Measurements from ENCODE around the gene OPRM1. TPM values are rescaled to one million over a fixed set of nuclear protein-coding genes. Genes with fewer than 3 reads are reported as not detected.

Gene OPRM1
- total and polyA plus RNA-seq, 2 of the 8 experiments (the other 6 are each of a cell fraction or from before 2014, with no cell fraction given) = not detected

GRCh38 chr6:153994811-153995210, 44.2 kb upstream of the OPRM1 start:
- no peak overlapping the region for H3K14ac ChIP-seq (ENCODE audit: insufficient read length)
- H3K36me3 ChIP-seq (ENCODE audit: control insufficient read depth in 2 of 4, insufficient read depth in 4 of 4, low read length in 3 of 4) = no peaks in the 10 kb centered on the region
- FAIRE-seq = no peak
- H4K20me1 ChIP-seq (replicated peaks in 1 of 2; ENCODE audit: control insufficient read depth in 1 of 2, insufficient read depth in 2 of 2, low read length in 2 of 2) = no peaks in the 10 kb centered on the region
- H2BK120ac ChIP-seq (replicated peaks; ENCODE audit: low read depth, low read length) = no peak overlapping the region
- no peak overlapping the region for H3K9ac ChIP-seq (replicated peaks in 1 of 4; ENCODE audit: extremely low read depth in 1 of 4, low read depth in 3 of 4, low read length in 3 of 4)
- H2BK12ac ChIP-seq (ENCODE audit: low read depth, low read length) = no peak overlapping the region; the same call in 1 of the 2 replicates
- ChIA-PET POLR2A (ENCODE audit: partially characterized antibody) (no interaction called here), CTCF (ENCODE audit: partially characterized antibody) (no interaction called here)
- no peak overlapping the region for H3K23ac ChIP-seq (ENCODE audit: insufficient read length)
- no peak overlapping the region for H4K5ac ChIP-seq (ENCODE audit: insufficient read length, low read depth, low read length)
- H3K23me2 ChIP-seq (ENCODE audit: low read depth, low read length) = no peaks in the 10 kb centered on the region; the same call in 1 of the 2 replicates
- H4K91ac ChIP-seq (replicated peaks; ENCODE audit: insufficient read length, low read length) = no peak overlapping the region
- 83% methylated on average over 2 of the region's 2 CpGs; no CpG with 5 or more reads in 1 of the 2 experiments for WGBS, 2 experiments (ENCODE audit: extremely low coverage in 1 of 2, insufficient coverage in 1 of 2, insufficient read length in 1 of 2, insufficient replicate concordance in 2 of 2, low coverage in 1 of 2, low lambda C conversion rate in 2 of 2, missing lambda C conversion rate in 1 of 2)
- no peaks in the 10 kb centered on the region for H3K79me2 ChIP-seq (ENCODE audit: control insufficient read depth in 1 of 2, insufficient read depth in 2 of 2, low read length in 2 of 2)
- H2AK5ac ChIP-seq (ENCODE audit: low read depth, low read length) = no peak overlapping the region
- no peak overlapping the region for H3K27ac ChIP-seq (ENCODE audit: low read depth, low read length)
- no peak overlapping the region for H3K4ac ChIP-seq (replicated peaks; ENCODE audit: insufficient read length, low read depth, low read length)
- no peak overlapping the region for H2BK5ac ChIP-seq (ENCODE audit: low read depth, low read length)
- no peaks in the 10 kb centered on the region for H3K79me1 ChIP-seq (ENCODE audit: low read depth, low read length)
- no peak overlapping the region for H4K8ac ChIP-seq (ENCODE audit: extremely low read depth, insufficient read depth, low read length)
- H3K56ac ChIP-seq (replicated peaks; ENCODE audit: insufficient read length, low read depth, low read length) = no peak overlapping the region
- H3K4me1 ChIP-seq (replicated peaks in 1 of 4; ENCODE audit: control insufficient read depth in 3 of 4, insufficient read depth in 4 of 4, low read length in 3 of 4) = peaks cover 0 to 3% (median 1%) of the 10 kb centered on the region in 4 experiments; a peak in 3 of 7 replicates
- H2BK15ac ChIP-seq (ENCODE audit: low read length) = no peak overlapping the region; the same call in 1 of the 2 replicates
- no peak overlapping the region for H2BK20ac ChIP-seq (ENCODE audit: low read length)
- H3K4me2 ChIP-seq (ENCODE audit: insufficient read depth in 1 of 2, low read depth in 2 of 2, low read length in 2 of 2) = no peak overlapping the region
- DNase-seq (ENCODE audit: low read depth in 1 of 2, low spot score in 2 of 2) = no peak
- no peak overlapping the region for H3K4me3 ChIP-seq (ENCODE audit: extremely low read depth in 1 of 4, insufficient read depth in 2 of 4, low read depth in 3 of 4, low read length in 4 of 4)
- TF ChIP-seq EP300 (IDR thresholded peaks at IDR 0.05; ENCODE audit: borderline replicate concordance in 1 of 2, low read depth in 2 of 2, low read length in 2 of 2) (no peak), RBBP5 (IDR thresholded peaks at IDR 0.05; ENCODE audit: borderline replicate concordance, low read depth, low read length) (no peak), BCL11A (IDR thresholded peaks at IDR 0.05; ENCODE audit: low read depth in 2 of 2, low read length in 2 of 2) (no peak), CREB1 (IDR thresholded peaks at IDR 0.05) (no peak), RFX5 (IDR thresholded peaks at IDR 0.05; ENCODE audit: borderline replicate concordance, low read depth, low read length) (no peak), CEBPB (IDR thresholded peaks at IDR 0.05; ENCODE audit: low read depth, low read length) (no peak)
- H2AFZ ChIP-seq (ENCODE audit: low read length) = peak overlapping the region; percentile 45; the same call in 1 of the 2 replicates
- H3K18ac ChIP-seq (ENCODE audit: extremely low read depth, low read length) = no peak overlapping the region
- no peaks in the 10 kb centered on the region for H3K27me3 ChIP-seq (replicated peaks in 1 of 4; ENCODE audit: control insufficient read depth in 3 of 4, extremely low read depth in 1 of 4, insufficient read depth in 3 of 4, low read length in 3 of 4)
- no peaks in the 10 kb centered on the region for H3K9me3 ChIP-seq (ENCODE audit: insufficient read depth in 2 of 2, low read depth in 1 of 2, low read length in 1 of 2)

Data from H1 (cell line).